ENCODE data around the gene RNF183.
"Not testable (repeated sequence)": the region's sequence is repeated elsewhere in the genome, so short reads cannot be mapped to it uniquely, and the experiment has no call there.

RNF183 gene

DNA sequence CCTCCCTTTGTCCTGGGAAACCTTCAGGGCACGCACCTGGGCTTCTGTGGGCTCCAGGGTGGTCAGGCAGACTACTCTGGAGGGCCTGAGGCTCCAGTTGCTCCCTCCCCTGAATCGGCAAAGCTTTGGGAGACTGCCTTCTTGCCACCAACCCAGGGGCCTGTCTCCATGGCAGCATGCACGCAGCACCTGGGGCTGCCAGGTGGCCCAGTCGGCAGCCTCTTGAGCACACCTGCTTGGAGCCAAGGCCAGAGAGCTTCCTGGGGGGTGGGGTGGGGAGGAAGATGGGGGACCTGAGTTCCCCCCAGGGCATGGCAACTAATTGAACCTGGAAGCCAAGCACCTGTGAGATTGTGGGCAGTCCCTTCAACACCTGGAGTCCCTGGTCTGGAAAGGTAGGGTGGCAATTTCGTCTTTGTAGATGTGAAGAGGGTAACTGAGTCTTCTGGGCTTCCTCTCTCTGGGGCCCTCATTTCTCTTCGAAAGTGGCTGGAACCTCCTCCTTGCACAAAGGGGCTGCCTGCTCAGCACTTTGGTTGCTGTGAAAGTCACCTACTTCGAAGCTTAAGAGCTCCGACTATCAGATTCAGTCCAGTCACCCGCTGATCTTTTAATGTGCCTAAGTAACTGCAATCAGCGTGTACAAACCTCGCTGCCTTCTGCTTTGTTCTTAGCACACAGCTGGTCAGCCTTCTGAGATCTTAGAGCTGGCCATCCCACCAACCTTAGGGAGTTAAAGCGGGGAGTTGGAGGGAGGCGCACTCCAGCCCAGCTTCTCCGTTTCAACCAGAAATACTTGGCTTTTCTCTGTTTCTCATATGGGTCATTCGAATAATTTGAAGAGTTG lies 4.0 kb downstream of the RNF183 start:
- no peak for DNase-seq (ENCODE audit: low read depth)
- H3K4me3 ChIP-seq (ENCODE audit: low read depth, low read length) = no peak overlapping the region
- TF ChIP-seq, protein P1, sequence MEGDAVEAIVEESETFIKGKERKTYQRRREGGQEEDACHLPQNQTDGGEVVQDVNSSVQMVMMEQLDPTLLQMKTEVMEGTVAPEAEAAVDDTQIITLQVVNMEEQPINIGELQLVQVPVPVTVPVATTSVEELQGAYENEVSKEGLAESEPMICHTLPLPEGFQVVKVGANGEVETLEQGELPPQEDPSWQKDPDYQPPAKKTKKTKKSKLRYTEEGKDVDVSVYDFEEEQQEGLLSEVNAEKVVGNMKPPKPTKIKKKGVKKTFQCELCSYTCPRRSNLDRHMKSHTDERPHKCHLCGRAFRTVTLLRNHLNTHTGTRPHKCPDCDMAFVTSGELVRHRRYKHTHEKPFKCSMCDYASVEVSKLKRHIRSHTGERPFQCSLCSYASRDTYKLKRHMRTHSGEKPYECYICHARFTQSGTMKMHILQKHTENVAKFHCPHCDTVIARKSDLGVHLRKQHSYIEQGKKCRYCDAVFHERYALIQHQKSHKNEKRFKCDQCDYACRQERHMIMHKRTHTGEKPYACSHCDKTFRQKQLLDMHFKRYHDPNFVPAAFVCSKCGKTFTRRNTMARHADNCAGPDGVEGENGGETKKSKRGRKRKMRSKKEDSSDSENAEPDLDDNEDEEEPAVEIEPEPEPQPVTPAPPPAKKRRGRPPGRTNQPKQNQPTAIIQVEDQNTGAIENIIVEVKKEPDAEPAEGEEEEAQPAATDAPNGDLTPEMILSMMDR (IDR thresholded peaks at IDR 0.05; ENCODE audit: low read depth, low read length, missing control alignments) = no peak

DNA sequence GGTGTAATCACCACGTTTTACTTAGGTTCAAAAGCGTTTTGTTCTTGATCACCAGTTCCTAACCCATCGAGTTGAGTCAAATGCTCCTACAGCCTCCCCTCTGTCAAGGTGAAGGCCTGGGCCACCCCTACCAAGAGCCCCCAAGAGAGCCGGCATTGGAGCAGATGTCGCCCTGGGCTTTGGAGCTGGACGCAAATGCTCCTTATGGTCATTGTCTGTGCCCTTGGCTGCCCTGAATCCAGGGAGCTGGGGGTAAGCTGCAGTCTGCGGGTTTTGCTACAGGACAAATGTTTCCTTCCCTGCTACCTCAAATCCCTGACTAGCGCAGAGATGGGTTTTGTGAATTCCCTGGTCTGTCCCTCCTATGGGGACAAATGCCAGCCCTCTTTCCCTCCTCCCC lies 4.9 kb downstream of the RNF183 start:
- DNase-seq (ENCODE audit: low read depth) = no peak
- no peak overlapping the region for H3K4me3 ChIP-seq (ENCODE audit: low read depth, low read length)
- TF ChIP-seq, protein P1 (IDR thresholded peaks at IDR 0.05; ENCODE audit: low read depth, low read length, missing control alignments) = no peak

DNA sequence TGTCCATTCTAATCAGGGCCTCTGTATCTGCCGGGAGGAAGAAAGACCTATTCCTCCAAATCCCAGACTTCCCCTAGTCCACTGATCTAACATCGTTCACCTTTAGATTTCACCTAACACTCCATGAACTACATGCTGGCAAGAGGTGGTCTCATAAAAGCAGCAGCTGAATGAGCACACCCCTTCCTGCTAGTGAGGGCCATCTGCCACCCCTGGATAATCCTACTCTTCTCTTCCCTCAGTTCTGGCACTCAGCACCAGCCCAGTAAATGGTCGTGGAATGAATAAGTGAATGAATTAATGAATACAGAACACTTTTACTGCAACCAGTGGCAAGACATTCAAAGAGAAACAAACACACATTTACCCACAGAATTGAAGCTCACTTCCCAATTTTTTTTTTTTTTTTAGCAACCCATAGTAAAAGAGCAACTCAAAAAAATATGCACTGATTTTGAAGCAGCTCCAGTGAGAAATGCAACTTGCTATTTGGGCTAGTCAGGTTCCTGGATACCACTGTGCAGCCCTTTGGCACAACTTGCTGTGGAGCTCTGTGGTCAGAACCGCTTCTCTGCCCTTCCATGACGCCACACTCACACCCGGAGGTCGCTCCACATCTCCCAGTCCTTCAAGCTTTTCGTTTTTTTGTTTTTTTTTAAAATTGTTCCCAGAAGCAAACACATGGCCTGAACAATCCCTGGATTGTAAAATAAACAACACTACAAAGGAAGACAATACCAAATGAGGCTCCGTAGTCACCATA lies 6.2 kb downstream of the RNF183 start:
- TF ChIP-seq, protein P1 (IDR thresholded peaks at IDR 0.05; ENCODE audit: low read depth, low read length, missing control alignments) = no peak

DNA sequence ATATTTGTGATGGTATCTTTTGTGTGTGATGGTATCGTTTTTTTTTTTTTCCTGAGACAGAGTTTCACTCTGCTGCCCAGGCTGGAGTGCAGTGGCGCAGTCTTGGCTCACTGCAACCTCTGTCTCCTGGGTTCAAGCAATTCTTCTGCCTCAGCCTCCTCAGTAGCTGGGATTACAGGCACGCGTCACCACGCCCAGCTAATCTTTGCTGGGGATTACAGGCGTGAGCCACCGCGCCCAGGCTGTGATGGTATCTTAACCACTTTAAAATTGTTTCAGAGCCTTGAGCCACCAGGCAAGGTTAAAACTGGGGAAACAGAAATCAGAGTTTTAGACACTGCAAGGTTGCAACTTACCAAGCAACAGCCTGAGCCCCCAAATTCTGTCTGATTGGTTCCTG lies 6.9 kb downstream of the RNF183 start:
- H3K4me3 ChIP-seq (ENCODE audit: low read depth, low read length); DNase-seq (ENCODE audit: low read depth): not testable (repeated sequence)

More for the DNA sequence above, 6.2 kb downstream of the RNF183 start:
- DNase-seq (ENCODE audit: low read depth) = no peak
- H3K4me3 ChIP-seq (ENCODE audit: low read depth, low read length) = no peak overlapping the region

DNA sequence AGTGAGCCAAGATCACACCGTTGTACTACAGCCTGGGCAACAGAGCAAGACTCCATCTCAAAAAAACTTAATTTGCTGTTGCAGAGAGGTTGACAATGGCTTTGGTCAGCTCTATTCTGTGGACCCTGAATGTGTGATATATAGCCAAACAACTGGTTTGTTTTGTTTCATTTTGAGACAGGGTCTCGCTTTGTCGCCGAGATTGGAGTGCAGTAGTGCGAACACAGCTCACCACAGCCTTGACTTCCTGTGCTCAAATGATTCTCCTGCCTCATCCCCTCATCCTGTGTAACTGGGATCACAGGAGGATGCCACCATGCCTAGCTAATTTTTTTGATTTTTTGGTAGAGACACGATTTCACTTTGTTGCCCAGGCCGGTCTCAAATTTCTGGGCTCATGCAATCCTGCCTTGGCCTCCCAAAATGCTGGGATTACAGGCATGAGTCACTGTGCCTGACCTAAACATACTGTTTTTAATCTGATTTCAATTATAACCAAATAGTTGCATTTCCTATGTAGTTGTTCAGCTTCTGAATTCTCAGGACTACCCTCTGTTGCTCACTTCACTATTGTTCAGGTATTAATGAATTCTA lies 9.8 kb downstream of the RNF183 start:
- no peak overlapping the region for H3K4me3 ChIP-seq (ENCODE audit: low read depth, low read length)
- TF ChIP-seq, protein P1 (IDR thresholded peaks at IDR 0.05; ENCODE audit: low read depth, low read length, missing control alignments) = no peak
- no peak for DNase-seq (ENCODE audit: low read depth)

DNA sequence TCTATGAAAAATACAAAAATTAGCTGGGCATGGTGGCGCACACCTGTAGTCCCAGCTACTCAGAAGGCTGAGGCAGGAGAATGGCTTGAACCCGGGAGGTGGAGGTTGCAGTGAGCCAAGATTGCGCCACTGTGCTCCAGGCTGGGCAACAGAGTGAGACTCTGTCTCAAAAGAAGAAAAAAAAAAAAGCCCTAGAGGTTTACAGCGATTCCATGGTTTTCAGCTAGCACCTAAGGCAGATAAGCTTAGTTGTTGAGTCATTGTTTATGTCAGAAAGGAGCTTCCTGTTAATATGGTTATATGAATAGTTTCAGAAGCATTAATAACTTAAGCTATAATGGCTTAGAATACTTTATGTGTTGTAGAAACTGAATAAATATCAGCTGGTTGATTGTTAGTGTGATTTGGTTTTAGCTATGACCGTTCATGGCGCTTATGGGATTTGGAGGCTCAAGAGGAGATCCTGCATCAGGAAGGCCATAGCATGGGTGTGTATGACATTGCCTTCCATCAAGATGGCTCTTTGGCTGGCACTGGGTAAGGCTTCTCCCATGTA lies 13.0 kb downstream of the RNF183 start:
- TF ChIP-seq, protein P1 (IDR thresholded peaks at IDR 0.05; ENCODE audit: low read depth, low read length, missing control alignments) = no peak
- no peak for DNase-seq (ENCODE audit: low read depth)

DNA sequence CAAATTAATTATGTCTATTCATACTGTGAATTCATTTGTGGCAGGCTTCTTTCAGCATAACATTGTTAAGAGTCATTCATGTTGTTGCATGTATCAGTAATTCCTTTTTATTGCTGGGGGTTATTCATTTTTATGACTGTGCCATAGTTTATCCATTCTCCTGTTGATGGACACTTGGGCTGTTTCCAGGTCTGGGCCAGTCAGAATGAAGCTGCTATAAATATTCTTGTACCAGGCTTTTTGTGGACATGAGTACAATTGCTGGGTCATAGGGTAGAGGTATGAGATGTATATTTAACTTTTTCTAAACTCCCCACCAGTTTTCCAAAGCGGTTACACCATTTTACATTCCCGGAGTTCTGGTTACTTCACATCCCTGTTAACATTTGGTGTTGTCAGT lies 14.1 kb downstream of the RNF183 start:
- TF ChIP-seq, protein P1 (IDR thresholded peaks at IDR 0.05; ENCODE audit: low read depth, low read length, missing control alignments) = no peak
- no peak overlapping the region for H3K4me3 ChIP-seq (ENCODE audit: low read depth, low read length)
- DNase-seq (ENCODE audit: low read depth) = no peak

More for the DNA sequence above, 13.0 kb downstream of the RNF183 start:
- no peak overlapping the region for H3K4me3 ChIP-seq (ENCODE audit: low read depth, low read length)

Data from GM12864 (cell line).